IMR-90 (cell line): ENCODE data around the gene DGKD.

ENCODE experiments used
- MAFK ChIP-seq: IDR thresholded peaks from 2 replicates; pipeline ENCODE4 v1.6.1; 2012; ENCODE audit warnings: low read depth, low read length, improper control_type of control experiment
- MXI1 ChIP-seq: IDR thresholded peaks from 2 replicates; pipeline ENCODE4 v1.6.1; 2012; ENCODE audit warnings: low read depth, mild to moderate bottlenecking, low read length, moderate library complexity, borderline replicate concordance
- SMC3 ChIP-seq: fragments of 150-350 bp; IDR thresholded peaks from 2 replicates; pipeline ENCODE4 v1.6.1; 2016; ENCODE audit warnings: low read depth, mild to moderate bottlenecking, antibody characterized with exemption, low read length, moderate library complexity
- TF ChIP-seq, protein P1 (sequence below): conservative IDR thresholded peaks from 2 replicates; pipeline ENCODE4 v1.5.1; 2012; ENCODE audit warnings: mild to moderate bottlenecking, low read depth, low read length, improper control_type of control experiment

DNA sequence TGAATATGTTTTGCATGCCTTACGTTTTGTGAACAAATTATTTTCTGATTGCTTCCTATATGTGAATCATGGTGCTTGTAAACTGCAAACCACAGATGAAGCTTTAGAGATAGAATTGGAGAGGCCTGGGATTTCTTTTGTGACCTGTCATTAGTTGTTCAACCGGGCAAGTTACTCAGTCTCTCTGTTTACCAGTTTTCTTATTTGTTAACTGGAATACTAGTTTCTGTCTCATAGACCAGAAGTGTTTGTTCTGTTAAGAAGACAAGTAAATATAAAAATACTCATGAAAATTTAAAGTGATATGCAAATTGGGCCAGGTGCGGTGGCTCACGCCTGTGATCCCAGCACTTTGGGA lies 27.3 kb downstream of the DGKD start:
- TF ChIP-seq SMC3 (no peak), MXI1 (no peak), MAFK (no peak)
- TF ChIP-seq, protein P1, sequence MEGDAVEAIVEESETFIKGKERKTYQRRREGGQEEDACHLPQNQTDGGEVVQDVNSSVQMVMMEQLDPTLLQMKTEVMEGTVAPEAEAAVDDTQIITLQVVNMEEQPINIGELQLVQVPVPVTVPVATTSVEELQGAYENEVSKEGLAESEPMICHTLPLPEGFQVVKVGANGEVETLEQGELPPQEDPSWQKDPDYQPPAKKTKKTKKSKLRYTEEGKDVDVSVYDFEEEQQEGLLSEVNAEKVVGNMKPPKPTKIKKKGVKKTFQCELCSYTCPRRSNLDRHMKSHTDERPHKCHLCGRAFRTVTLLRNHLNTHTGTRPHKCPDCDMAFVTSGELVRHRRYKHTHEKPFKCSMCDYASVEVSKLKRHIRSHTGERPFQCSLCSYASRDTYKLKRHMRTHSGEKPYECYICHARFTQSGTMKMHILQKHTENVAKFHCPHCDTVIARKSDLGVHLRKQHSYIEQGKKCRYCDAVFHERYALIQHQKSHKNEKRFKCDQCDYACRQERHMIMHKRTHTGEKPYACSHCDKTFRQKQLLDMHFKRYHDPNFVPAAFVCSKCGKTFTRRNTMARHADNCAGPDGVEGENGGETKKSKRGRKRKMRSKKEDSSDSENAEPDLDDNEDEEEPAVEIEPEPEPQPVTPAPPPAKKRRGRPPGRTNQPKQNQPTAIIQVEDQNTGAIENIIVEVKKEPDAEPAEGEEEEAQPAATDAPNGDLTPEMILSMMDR: no peak
